Raji (cell line): ENCODE results near the gene LPIN3.

Source experiments
- POLR2A ChIP-seq: IDR thresholded peaks from 2 replicates; pipeline ENCODE4 v1.6.1; 2011; ENCODE audit warnings: low read depth, low read length, control low read depth; ENCODE audit not compliant: insufficient read depth

The LPIN3 gene

DNA sequence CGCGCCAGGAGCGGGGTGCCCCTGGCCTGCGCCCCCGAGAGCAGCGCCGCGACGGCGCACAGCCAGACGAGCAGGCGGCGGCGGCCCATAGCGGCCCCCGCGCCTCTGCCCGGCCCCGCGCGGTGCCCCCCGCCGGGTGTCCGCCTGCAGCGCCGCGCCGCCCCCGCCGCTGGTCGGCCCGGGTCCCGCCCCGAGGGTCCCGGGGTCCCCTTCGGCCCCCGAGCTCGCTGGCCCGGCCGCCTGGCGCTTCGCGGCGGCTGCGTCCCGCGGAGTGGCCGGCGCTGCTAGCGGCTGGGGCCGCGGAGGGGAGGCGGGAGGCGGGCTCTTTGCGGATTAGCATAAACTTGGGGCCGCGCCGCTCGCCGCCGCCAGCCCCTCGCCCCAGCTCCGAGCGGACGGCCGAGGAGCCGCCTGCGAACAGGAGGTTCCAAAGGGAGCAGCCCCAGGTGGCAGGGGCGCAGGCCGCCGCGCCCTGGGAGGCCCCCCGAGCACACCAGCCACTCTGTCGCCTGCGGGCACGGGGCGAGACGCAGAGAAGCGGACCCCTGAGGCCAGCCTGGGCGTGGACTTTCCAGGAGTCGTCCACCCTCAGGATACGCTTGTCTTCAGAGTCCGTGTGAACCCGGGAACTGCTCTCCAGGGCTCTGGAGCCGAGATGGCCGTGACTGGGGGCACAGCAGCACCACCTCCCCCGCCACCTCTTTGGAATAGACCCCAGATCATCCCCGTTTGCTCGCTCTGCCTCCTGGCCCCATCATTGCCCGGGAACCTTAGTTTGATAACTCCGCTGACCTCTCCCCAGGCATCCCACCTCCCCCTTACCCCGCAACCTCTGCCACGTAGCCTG lies 26.1 kb downstream of the LPIN3 start, which contains the start of gene EMILIN3:
EMILIN3 (minus strand) TSS at position 273 of the 847 bp plus-strand sequence; CDS start at position 89, 184 bp downstream.
- no peak for TF ChIP-seq POLR2A

DNA sequence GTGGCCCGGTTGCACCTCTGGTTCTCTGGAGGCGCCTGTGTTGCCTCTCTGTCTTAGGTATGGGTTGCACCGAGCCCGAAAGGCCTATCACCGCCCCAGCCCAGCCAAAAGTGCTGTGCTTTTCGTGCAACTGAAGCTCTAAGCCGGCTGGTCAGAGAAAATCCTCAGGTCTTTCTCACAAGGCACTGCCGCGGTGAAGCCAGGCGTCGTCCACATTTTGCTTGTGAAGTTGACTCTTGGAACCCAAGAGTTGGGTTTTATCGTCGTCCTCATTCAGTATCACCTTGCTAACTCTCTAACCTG lies 26.7 kb downstream of the LPIN3 start:
- no peak for TF ChIP-seq POLR2A

DNA sequence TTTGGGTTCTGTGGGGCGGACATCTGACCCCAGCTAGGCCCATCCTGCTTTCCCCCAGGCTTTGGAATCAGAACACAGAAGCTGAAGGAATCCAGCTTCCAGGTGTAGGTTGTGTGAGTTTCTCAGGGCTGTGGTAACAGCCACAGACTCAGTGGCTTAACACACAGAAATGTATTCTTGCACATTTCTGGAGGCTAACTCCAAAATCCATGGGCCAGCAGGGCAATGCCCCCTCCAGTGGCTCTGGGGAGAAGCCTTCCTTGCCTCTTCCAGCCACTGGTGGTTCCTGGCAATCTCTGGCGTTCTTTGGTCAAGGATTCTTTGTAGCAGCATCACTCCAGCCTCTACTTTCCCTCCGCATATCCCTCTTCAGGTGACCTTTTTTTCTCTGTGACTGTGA lies 27.3 kb downstream of the LPIN3 start:
- TF ChIP-seq POLR2A: no peak

DNA sequence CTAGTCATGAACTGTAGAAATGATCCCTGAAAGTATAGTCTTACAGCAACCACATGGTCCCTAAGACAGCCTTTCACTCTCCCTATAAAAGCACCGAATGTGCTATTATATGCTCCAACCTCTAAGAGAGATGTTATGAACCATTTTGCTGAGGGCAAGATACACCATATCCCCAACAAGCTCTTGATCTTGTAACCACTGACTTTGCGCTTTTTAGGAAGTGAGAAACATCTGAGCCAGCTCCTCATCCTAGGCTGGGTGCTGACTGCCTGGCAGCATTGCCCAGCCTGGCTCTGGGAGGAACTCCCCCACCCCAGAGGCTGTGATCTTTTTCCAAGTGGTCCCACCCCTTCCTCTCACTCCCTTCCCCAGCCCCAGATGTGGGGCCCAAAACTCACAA lies 29.1 kb downstream of the LPIN3 start:
- no peak for TF ChIP-seq POLR2A

DNA sequence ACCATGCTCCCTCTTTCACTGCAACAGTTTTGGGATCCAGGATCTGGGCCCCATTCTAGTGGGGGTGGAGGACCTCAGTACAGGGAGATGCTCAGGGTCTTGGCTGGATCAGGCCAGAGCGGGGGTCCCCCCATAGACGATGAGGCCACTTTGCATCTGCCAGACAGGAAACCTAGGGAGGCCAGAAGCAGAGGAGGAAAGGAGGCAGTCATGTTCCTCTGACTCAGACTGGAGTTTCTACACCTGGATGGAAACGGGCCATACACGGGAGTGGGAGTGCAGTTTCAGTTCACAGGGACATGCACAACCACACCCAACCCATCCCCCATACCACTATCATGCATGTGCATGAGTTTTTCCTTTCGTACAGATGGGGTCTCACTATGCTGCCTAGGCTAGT lies 29.6 kb downstream of the LPIN3 start:
- TF ChIP-seq POLR2A: no peak

DNA sequence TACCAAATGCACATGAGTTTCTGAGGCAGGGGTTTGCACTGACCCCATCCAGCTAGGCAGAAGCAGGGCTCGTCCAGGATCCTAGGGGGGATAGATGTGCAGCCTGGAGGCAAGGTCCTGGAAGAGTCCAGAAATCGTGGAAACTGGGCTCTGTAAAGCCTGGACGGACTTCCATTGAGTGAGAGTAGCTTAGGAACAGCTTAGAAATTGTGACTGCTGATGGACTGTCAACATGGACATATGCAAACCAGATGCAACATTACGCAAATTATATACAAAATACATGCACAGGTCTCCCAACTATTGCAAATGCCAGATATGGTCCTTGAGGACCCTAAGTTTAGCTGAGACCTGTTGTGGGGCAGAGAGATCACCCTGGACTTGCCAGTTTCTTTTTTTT lies 30.8 kb downstream of the LPIN3 start:
- TF ChIP-seq POLR2A: no peak

DNA sequence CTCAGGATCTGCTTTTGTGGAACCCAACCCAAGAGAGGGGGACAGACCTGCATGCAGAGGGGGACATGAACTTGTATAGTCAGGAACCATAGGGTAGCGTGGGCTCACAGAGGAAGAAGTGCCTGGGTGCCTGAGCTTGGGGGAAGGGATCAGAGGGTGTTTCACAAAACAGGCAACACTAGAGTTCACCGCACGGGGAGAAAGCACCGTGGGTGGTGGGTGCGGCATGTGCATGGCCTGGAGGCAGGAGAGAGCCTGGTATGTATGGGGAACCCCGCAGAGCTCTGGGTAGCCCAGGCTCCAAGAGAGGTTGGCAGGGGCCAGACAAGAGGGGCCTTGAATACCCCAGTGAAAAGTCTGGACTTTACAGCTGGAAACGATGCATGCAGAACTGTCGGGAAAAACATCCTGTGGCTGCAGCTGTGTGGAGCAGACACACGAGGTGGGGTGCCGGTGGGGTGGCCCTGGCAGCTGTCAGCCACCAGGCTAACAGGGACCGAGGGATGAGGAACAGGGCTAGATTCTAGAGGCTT lies 32.7 kb downstream of the LPIN3 start:
- no peak for TF ChIP-seq POLR2A

DNA sequence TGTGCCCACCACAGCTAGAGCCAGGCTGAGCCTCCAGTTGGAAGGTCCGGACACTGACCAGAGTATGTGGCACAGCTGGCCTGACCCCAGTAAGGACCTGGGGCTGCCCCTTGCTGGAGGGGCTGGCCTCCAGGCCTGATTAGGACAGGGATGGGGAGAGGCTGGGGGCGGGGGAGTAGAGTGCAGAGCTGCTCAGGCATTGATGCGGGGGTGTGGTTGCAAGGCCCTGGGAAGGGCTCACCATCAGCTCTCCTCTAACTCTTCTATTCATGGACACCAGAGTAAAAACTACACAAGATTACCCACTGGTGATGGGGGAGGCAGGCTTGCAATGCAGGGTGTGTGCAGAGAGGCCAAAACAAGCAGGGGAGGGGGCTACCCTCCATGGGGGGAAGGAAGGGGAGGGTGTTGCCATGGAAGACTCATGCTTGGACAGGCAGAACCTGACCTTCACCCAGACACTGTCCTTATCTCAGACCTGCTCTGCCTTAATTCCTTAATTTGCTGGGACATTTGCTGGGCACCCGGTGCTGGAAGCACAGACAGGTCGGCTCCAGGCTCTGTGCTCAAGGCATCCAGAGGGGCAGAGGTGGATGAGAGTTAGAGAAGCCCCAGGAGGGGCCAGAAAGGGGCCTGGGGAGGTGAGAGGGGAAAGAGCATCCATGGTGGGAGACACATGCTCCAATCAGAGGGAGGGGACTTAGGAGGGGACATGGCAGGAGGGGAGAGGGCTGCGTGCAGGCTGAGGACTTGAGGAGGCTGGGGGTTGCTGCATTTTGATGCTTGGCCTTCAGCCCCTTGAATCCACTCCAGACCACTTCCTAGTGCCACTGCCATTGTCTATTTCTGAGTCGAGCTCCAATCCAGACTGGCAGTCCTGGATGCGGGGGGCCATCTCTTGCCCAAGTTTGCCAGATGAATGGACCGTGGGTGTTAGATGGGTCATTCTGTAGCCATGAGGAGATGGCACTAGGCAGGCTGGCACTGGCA lies 33.6 kb downstream of the LPIN3 start:
- TF ChIP-seq POLR2A: no peak

DNA sequence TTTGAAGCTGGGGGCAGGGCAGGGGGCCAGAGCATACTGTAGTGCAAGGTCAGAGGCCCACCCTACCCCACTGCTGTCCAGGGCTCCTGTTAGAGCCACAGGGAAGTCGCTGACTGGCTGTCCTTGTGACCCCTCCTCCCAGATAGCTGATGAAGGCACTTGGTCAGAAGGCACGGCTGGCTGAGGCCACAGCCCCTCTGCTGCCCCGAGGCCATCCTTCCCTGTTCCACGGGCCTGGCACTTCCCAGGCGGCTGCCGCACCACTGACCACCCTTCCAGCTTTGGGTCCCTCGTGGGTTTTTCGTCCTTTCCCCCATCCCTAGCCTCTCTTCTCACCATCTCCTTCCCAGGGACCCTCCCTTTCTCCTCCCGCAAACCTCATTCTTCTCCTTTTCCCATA lies 35.2 kb downstream of the LPIN3 start:
- TF ChIP-seq POLR2A: no peak

DNA sequence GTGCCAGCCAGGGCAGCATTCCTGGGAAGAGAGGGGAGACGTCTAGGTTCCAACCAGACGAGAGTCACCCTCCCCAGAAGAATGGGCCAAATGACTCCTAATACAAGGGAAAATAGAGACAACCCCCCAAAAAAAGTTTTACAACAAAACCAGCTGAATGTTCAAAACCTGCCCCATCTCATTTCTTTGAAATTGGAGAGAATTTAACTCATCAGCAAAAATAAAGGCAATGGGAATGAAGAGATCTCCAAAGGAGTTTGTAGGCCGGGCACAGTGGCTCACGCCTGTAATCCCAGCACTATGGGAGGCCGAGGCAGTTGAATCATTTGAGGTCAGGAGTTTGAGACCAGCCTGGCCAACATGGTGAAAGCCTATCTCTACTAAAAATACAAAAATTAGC lies 35.7 kb downstream of the LPIN3 start:
- no peak for TF ChIP-seq POLR2A

DNA sequence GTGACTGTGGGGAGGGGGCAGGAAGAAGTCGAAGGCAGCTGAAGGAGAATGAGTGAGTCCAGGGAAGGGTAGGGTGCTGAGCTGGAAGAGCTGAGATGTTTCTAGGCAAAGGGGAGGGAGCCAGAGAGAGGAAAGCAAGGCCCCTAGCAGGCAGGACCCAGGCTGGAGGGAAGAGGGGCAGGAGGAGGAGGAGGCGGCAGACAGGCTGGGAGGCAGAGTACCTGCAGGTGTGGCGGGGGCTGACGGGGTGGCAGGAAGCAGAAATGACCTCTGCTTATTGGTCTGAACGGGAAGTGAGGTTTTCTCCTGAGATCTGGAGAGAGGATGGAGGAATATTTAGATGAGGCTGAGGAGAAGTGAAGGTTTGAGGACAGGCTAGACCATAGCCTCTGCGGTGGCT lies 36.7 kb downstream of the LPIN3 start:
- TF ChIP-seq POLR2A: no peak

DNA sequence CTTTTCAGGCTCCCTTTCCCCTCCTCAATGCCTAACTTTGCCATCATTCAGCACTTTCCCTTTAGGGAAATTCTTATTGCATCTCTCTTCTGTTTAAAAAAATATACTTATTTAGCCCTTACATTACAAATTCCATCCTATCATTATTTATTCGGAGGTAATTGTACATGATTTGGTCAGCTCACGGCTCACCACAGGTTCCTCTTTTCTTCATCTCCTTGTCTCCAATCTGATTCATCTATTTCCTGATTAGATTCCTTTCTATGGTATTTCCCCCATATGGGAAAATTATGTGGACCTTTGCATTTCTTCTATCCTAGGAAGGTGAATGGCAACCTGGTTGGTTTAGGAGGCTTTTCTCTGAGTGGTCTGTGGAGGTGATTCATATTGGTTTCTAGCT lies 38.9 kb downstream of the LPIN3 start:
- no peak for TF ChIP-seq POLR2A

DNA sequence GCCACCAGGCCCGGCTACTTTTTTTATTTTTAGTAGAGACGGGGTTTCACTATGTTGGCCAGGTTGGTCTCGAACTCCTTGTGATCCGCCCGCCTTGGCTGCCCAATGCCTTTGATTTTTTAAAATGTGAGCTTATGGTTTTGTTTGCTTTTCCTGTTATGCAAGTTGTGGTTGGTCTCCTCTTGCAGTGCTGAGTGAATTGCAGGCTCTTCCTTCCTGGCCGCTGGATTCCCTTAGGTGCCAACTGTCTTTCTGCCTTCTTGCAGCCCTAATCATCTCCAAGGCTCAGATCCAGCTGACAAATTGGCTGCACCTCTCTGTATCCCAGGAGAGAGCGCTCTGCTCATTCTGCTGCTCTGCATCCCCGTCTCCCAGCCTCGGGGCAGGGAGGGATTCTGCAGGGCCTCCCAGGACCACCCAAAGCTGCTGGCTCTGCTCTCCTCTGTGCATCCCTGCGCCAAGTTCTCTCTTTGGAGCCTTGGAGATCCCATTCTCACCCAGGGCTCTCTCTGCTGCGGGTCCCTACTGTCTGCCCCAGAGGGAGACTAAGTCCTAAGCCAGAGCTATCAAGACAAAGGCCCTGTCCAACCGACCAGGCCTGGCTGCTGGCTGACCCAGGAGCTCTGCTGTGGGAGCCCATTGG lies 40.1 kb downstream of the LPIN3 start:
- no peak for TF ChIP-seq POLR2A

DNA sequence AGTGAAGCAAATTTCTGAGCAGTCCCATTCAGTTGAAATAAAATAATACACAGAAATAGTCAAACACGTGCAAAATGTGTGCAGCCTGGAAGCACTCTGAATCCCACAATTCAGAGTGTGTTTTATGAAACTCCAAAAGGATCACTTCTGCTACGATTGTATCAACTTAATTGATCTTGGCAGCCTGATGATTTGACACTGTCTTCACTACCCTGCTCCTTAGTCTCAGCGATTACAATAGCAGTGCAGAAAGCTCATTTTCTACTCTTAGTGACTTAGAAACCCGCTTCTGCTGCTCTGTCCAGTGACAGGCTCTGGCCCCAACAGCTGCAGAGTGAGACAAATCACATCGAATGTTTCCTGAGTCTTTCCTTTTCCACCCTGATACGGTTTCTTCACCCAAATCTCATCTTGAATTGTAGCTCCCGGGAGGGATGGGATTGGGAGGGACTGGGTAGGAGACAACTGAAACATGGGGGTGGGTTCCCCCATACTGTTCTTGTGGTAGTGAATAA lies 42.2 kb downstream of the LPIN3 start:
- TF ChIP-seq POLR2A: no peak
